Duodenal mucosa (tissue), 2 donors: ENCODE measurements around the gene ITPR1.

Experiments used
- H3K27ac ChIP-seq: one replicate; pipeline ENCODE4 v1.7.0; 2013; ENCODE audit warnings: low read depth, low read length
- H3K27me3 ChIP-seq, 2 donors: one replicate each; pipeline ENCODE4 v1.7.0; 2013; ENCODE audit warnings: low read length in 2 of 2, control low read depth in 1 of 2; ENCODE audit not compliant: insufficient read depth in 2 of 2, control insufficient read depth in 1 of 2
- H3K36me3 ChIP-seq, 2 donors: one replicate each; pipeline ENCODE4 v1.7.0; 2013; ENCODE audit warnings: low read length in 2 of 2, control low read depth in 1 of 2; ENCODE audit not compliant: insufficient read depth in 2 of 2, control insufficient read depth in 1 of 2
- H3K4me1 ChIP-seq, 2 donors: one replicate each; pipeline ENCODE4 v1.7.0; 2013; ENCODE audit warnings: low read length in 2 of 2, control low read depth in 1 of 2; ENCODE audit not compliant: insufficient read depth in 2 of 2, control insufficient read depth in 1 of 2
- H3K4me3 ChIP-seq, 2 donors: one replicate each; pipeline ENCODE4 v1.7.0; 2013; ENCODE audit warnings: low read length in 2 of 2, low read depth in 1 of 2
- H3K9ac ChIP-seq, 2 donors: one replicate each; pipeline ENCODE4 v1.7.0; 2013; ENCODE audit warnings: low read length in 2 of 2, low read depth in 1 of 2
- H3K9me3 ChIP-seq, 2 donors: one replicate each; pipeline ENCODE4 v1.7.0; 2013; ENCODE audit warnings: low read length in 2 of 2, control low read depth in 1 of 2; ENCODE audit not compliant: control insufficient read depth in 1 of 2

The ITPR1 gene

DNA sequence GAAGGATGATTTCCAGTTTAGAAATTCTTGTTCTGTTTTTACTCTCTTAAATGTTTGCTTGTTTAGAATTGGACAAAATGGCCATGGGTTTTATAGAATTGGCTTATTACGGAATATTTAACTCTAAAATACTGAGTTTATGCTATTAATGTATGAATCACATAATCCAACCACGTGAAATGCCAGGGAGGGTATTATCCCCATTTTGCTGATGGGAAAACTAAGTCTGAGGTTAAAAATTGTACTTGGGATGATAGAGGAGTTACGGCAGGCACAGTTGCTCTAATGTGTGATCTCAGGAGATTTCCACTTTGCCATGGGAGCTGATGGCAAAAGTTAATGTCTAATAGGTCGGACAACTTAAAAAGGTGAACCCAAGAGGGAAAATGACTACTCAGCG lies 194.4 kb downstream of the ITPR1 start:
- Histone ChIP-seq H3K4me1 (no peaks in the 10 kb centered on the region), H3K9ac (no peak overlapping the region), H3K27ac (no peak overlapping the region), H3K36me3 (peaks cover 5 to 31% of the 10 kb centered on the region in 2 donors), H3K4me3 (no peak overlapping the region), H3K9me3 (peaks cover 0 to 3% of the 10 kb centered on the region in 2 donors), H3K27me3 (no peaks in the 10 kb centered on the region)

DNA sequence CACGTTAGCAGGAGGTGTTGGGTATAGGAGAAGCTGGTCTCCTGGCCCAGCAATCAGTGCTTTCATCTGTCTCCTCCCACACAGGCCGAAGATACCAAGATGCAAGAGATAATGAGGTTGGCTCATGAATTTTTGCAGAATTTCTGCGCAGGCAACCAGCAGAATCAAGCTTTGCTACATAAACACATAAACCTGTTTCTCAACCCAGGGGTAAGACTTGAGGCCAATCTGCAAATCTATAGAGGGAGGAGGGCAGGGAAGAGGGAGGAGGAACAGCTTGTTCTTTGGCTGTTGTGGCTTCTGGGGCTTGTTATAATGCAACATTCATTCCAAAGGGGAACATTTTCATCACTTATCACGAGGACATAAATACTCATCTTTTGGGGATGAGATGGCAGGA lies 195.3 kb downstream of the ITPR1 start:
- peaks cover 0 to 3% of the 10 kb centered on the region in 2 donors for H3K9me3 ChIP-seq
- H3K4me3 ChIP-seq = no peak overlapping the region
- no peak overlapping the region for H3K9ac ChIP-seq
- no peaks in the 10 kb centered on the region for H3K4me1 ChIP-seq
- peaks cover 5 to 26% of the 10 kb centered on the region in 2 donors for H3K36me3 ChIP-seq
- H3K27ac ChIP-seq = no peak overlapping the region
- no peaks in the 10 kb centered on the region for H3K27me3 ChIP-seq

DNA sequence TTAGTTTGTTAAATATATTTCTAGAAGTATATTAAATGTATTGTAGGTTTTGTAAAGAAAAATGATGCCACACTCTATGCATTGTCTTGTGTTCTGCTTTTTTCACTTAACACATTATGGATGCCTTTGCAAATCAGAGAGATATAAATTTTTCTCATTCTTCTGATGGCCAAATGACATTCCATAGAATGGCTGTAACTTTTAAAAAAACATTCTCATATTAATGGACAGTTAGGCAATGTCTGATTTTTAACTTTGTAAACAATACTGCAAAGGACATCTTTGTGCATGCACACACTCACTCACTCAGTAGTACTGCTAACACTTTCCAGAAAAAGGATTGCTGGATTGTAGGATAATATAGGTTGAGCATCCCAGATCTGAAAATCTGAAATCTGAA lies 195.9 kb downstream of the ITPR1 start:
- Histone ChIP-seq H3K9ac (no peak overlapping the region), H3K36me3 (peaks cover 4 to 20% of the 10 kb centered on the region in 2 donors), H3K4me3 (no peak overlapping the region), H3K27ac (no peak overlapping the region), H3K27me3 (no peaks in the 10 kb centered on the region), H3K9me3 (peaks cover 0 to 3% of the 10 kb centered on the region in 2 donors), H3K4me1 (no peaks in the 10 kb centered on the region)

DNA sequence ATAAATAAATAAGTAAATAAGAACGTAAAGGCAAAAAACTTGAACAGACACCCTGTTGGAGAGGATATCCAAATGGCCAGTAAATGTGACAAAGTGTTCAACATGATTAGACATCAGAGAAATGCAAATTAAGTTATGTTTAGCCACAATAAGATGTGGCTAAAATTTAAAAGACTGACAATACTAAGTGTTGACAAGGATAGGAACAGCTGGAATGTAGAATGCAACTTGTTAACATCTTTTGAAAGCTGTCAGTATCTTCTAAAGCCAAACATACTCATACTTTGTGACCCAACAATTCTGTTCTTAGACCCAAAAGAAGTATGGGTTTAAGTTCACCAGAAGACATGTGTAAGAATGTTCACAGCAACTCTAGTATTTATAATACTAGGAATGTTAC lies 197.1 kb downstream of the ITPR1 start:
- Histone ChIP-seq H3K36me3 (peaks cover 0 to 13% of the 10 kb centered on the region in 2 donors), H3K9ac (no peak overlapping the region), H3K27ac (no peak overlapping the region), H3K27me3 (no peaks in the 10 kb centered on the region), H3K4me1 (no peaks in the 10 kb centered on the region), H3K9me3 (peaks cover 0 to 3% of the 10 kb centered on the region in 2 donors), H3K4me3 (no peak overlapping the region)

DNA sequence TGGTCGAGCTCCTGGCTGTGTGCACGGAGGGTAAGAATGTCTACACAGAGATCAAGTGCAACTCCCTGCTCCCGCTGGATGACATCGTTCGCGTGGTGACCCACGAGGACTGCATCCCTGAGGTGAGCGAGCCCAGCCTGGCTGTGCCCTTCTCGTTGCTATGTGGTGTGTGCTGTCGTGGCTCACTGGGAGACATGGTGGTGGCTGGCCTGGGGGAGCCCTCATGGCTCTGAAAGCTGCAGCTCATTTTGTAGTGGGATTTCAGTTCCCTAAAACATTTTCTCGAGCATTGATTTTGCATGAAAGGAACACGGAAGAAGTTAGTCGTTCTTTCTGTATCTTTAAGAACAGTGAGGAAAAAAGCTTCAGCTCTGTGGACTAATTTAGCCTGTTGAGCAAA lies 200.5 kb downstream of the ITPR1 start:
- Histone ChIP-seq H3K4me1 (no peaks in the 10 kb centered on the region), H3K4me3 (no peak overlapping the region), H3K27ac (no peak overlapping the region), H3K36me3 (peaks cover 0 to under 1% of the 10 kb centered on the region in 2 donors), H3K9ac (no peak overlapping the region), H3K27me3 (no peaks in the 10 kb centered on the region), H3K9me3 (peaks cover 0 to 3% of the 10 kb centered on the region in 2 donors)

DNA sequence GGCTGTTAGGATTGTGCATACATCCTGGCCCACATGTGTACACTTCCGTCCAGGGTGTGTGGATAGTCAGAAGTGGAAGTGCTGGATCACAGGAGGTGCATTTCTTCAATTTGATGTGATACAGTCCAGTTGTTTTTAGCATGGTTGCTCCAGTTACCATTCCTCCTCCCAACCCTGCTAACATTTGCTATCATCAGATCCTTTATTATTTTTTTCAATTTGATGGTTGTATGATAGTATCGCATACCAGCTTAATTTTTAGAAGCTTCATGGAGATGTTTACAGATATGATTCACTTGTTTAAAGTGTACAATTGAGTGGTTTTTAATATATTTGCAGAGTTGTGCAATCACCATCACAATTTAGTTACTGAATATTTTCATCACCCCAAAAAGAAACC lies 202.7 kb downstream of the ITPR1 start:
- Histone ChIP-seq H3K36me3 (peaks cover 0 to 3% of the 10 kb centered on the region in 2 donors), H3K9me3 (no peaks in the 10 kb centered on the region), H3K27ac (no peak overlapping the region), H3K27me3 (no peaks in the 10 kb centered on the region), H3K4me1 (no peaks in the 10 kb centered on the region), H3K4me3 (no peak overlapping the region), H3K9ac (no peak overlapping the region)

DNA sequence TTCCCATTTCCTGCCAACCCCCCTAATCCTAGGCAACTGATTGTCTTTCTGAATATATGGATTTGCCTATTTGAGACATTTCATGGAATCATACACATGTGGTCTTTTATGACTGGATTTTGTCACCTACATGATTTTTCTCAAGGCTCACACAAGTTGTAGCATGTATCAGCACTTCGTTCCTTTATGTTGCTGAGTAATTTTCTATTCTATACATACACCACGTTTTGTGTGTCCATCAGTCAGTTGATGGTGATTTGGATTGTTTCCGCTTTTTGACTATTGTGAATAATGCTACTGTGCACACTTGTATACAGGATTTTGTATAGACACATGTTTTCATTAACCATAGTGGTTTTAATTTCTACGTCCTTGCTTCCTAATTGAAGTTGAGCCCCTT lies 203.1 kb downstream of the ITPR1 start:
- H3K9ac ChIP-seq = no peak overlapping the region

DNA sequence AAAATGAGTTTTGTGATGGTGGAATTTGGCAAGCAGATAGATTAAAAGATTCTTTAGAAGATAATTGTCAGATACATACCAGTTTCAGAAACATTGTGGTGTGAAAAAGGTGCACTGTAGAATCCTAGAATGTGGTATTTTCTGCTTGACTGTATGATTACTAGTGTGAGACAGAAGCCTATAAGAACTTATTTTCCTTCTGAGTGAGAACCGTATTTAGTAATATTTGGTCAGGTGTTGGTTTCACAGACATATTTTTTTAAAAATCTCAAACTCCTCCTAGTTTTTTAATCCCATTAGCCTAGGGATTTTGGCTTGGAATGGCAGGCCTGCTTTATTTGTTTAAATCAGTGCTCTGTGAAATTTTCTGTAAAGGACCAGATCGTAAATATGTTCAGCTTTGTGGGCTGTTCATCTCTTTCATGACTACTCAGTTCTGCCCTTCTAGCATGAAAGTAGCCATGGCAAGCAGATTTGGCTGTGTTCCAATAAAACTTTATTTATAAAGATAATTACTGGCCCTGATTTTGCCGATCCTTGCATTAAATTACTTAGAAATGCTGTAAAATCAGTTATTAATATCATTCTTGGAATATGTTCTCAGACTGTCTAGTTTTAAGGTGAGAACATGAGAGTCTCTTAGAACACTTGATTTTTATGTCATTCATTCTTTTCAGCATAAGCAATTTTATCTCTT lies 205.1 kb downstream of the ITPR1 start:
- Histone ChIP-seq H3K27ac (no peak overlapping the region), H3K9me3 (no peaks in the 10 kb centered on the region), H3K27me3 (no peaks in the 10 kb centered on the region), H3K4me3 (no peak overlapping the region), H3K9ac (no peak overlapping the region), H3K36me3 (peaks cover 0 to 4% of the 10 kb centered on the region in 2 donors), H3K4me1 (no peaks in the 10 kb centered on the region)

More for the DNA sequence above, 203.1 kb downstream of the ITPR1 start:
- H3K4me1 ChIP-seq = no peaks in the 10 kb centered on the region
- no peaks in the 10 kb centered on the region for H3K9me3 ChIP-seq
- H3K36me3 ChIP-seq = peaks cover 0 to 3% of the 10 kb centered on the region in 2 donors
- H3K27ac ChIP-seq = no peak overlapping the region
- no peaks in the 10 kb centered on the region for H3K27me3 ChIP-seq
- no peak overlapping the region for H3K4me3 ChIP-seq

DNA sequence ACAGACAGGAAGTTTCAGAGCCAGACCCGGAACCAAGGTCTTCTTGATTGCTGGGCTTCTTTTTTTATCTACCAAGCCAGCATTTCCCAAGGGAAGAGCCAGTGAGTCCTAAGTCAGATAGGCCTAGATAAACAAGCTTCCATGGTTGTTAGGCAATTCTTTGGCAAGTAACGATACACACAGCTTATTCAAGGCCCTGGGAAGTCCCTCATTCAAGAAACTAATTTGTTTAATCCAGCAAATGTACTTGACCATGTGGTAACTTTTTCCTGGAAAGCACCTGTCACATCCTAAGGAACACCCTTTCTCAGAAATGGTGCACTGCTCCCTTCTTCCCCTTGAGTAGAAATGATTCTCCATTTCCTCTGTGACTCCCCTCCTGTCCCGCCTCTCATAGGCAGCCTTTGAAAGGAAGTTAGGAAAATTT lies 209.9 kb downstream of the ITPR1 start:
- Histone ChIP-seq H3K27me3 (no peaks in the 10 kb centered on the region), H3K27ac (no peak overlapping the region), H3K4me1 (no peaks in the 10 kb centered on the region), H3K9ac (no peak overlapping the region), H3K36me3 (peaks cover 4 to 15% of the 10 kb centered on the region in 2 donors), H3K4me3 (no peak overlapping the region), H3K9me3 (no peaks in the 10 kb centered on the region)

DNA sequence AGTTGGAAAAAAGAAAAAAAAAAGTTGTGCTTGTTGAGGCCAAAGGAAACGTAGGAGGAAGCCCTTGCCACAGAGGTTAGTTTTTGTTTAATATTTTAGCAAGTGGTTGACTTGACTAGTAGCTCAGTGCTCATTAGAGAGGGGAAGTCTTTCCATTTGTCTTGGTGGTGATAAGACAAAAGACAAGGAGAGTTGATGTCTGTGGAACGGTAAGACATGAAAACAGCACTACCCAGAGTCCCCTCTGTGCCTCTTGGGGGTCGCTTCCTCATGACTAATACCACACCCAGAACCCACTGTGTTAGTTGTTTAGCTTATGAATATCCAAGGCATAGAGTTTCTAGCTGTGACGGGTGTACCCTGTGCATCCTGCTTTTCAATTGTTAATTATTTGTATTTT lies 211.4 kb downstream of the ITPR1 start:
- H3K4me1 ChIP-seq = no peaks in the 10 kb centered on the region
- no peak overlapping the region for H3K9ac ChIP-seq
- no peaks in the 10 kb centered on the region for H3K9me3 ChIP-seq
- no peaks in the 10 kb centered on the region for H3K27me3 ChIP-seq
- peaks cover 4 to 15% of the 10 kb centered on the region in 2 donors for H3K36me3 ChIP-seq
- no peak overlapping the region for H3K27ac ChIP-seq
- no peak overlapping the region for H3K4me3 ChIP-seq
